HT-29 (cell line): ENCODE data around the gene GRAMD4. TPM values are rescaled to one million over a fixed set of nuclear protein-coding genes. Genes with fewer than 3 reads are reported as not detected.

Experiments used
- DNase-seq: peaks from one replicate; pipeline ENCODE4 v3.0.0-alpha.2; 2015; ENCODE audit warnings: low spot score
- total RNA-seq: library from RNA; depleted of rRNA; stranded (reverse); fragments of >200 nt; shearing (Covaris generic); gene quantifications from 2 replicates; pipeline ENCODE4 v1.2.3, GENCODE V29; 2014

GRAMD4 gene
- total RNA-seq, 1 experiment from 2014 or later: 22.5 TPM

DNA sequence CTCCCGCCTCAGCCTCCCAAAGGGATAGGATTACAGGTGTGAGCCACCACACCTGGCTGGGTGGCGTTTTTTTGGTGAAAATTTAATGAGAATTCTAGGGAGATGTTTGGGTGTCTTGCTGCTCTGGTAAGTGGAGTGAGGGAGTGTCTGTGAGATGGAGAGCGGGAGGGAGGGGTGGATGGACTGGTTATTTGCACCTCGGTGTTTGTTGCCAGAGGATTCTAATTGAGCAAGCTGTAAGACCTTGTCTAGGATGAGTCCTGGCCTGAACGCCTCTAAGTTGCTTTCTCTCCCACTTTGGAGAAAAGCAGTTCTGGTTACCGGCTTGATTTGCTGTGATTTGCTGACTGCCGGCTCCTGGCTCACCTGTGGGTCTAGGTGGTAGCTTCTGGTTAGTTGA, 22.0 kb upstream of the GRAMD4 start:
- DNase-seq: no peak

DNA sequence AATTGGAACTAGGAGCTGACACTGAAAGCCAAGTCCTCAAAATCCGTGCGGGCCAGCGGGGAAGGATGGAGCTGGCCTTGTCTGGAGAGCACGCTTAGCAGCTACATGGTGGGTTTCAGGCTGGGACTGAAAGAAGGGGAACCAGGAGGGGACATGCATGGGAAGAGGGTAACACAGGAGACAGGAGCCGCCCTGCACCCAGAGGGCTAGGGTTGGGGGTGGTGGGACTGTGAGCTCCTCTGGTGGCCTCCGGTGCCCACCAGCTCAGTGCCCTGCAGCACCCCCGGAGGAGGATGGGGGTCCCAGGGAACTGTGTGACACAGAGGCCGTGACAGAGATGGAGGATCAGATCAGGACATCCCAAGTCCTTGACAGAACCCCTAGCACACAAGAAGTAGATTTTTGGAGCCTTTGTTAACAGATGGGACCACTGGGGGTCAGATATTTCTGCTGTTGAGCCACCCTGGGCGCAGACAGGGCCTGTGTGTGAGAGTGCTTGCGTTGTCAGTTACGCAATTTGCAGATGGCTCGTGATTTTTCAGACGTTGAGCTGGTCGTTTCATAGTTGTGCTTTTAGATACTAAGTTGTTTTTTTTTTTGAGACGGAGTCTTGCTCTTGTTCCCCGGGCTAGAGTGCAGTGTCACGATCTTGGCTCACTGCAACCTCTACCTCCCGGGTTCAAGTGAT, 21.3 kb upstream of the GRAMD4 start:
- no peak for DNase-seq

DNA sequence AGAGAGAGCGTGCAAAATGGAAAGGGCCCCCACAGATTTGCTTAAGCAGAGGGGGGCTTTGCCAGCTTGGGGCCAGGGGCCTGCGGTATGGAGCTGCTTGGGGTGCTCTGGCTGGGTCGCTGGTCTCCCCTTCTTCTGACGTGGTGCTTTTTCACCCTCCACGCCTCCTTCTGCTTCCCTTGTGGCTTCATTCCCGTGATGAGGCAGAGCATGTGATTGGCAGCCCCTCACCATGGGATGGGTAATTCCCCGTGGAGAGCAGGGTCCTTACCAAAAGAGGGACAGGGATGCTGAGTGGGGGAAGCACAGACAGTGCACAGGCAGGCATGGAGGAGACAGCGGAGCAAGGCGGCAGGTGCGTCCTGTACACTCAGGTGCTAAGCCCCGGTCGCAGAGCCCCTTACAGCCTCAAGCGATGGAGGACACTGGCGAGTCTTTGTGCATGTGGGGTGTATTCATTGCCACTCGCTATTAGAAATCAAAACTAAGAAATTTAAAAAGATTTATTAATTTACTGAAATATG, 19.9 kb upstream of the GRAMD4 start:
- DNase-seq: no peak

GRCh38 chr22:46602025-46602424, 18.2 kb upstream of the GRAMD4 start:
- DNase-seq: no peak

- DNase-seq: no peak
These were observed 15.9 kb upstream of the GRAMD4 start for GRCh38 chr22:46604306-46604690.

GRCh38 chr22:46605117-46605516, 15.1 kb upstream of the GRAMD4 start:
- no peak for DNase-seq

GRCh38 chr22:46606886-46607285, 13.3 kb upstream of the GRAMD4 start:
- DNase-seq: no peak

DNA sequence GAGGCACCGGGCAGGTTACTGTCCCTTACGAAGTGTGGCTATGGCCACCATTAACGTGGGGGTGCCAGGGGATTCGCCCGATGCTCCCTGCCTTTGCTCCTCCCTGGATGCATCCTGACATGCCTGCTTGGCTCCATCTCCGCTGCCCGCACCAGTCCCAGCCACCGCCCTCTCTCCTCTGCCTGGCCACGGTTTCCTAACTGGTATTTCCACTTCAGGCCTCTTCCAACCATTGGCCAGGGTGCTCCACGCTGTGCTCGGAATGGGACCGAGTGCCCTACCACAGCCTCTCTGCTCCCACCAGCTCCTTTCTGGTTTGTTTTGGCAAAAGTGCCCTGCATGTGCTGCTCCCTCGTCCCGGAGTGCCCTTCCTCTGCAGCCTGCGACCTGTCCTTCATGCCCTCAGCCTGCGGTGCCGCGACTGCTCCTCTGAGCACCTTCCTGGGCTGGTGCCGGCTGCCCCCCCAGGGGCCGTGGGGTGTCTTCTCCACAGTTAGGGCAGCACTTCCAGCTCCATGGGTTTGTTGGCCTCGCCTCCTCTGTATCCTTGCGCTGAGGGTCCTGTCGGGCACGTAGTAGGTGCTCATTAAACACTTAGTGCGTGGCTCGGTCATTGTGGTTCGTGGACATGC, 12.6 kb upstream of the GRAMD4 start:
- no peak for DNase-seq

GRCh38 chr22:46609175-46609690, 11.0 kb upstream of the GRAMD4 start:
- peak; percentile 52 for DNase-seq

DNA sequence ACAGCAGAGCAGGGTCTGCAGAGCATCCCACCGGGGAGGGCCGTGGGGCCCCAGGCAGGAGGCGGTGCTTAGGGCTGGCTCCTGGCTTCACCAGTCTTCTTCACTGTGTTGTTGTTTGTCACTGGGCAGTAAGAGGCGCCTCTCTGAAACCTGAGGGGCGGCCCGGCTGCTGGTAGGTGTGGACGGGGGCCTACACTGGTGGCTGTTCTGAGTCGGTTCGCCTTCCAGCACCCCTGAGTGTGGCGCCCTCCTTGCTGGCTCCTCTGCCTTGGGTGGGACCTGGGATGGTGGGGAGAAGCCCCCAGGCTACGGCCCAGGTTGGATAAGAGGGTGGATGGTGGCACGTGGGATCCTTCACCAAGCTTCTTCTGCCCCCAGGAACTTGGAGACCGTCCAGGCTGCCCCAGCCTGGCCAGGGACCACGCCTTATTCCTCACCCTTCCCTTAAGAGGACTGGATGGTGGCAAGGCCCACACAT, 10.4 kb upstream of the GRAMD4 start:
- DNase-seq: no peak

- no peak for DNase-seq
These were observed 9.8 kb upstream of the GRAMD4 start for GRCh38 chr22:46610356-46610755.

DNA sequence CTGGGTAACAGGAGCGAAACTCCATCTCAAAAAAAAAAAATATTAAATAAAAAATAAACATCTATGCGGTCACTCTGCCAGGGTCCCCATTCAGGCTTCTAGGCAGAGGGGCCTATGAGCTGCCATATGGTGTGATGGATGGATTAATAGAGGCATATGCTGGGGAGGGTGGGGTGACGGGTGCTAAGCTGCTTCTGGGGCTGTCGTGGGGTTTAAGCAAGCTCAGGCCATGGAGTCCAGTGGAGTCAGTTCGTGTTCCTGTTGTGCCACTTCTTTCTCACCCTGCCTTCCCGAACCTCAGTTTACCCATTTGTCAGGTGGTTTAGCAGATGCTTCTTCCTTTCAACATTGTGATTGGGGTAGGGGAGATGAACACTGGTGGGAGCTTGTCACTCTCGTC, 9.0 kb upstream of the GRAMD4 start:
- no peak for DNase-seq

- no peak for DNase-seq
These were observed 7.8 kb upstream of the GRAMD4 start for GRCh38 chr22:46612341-46612903.

GRCh38 chr22:46612904-46613605, 7.1 kb upstream of the GRAMD4 start:
- no peak for DNase-seq

GRCh38 chr22:46613606-46614021, 6.6 kb upstream of the GRAMD4 start:
- DNase-seq: no peak

DNA sequence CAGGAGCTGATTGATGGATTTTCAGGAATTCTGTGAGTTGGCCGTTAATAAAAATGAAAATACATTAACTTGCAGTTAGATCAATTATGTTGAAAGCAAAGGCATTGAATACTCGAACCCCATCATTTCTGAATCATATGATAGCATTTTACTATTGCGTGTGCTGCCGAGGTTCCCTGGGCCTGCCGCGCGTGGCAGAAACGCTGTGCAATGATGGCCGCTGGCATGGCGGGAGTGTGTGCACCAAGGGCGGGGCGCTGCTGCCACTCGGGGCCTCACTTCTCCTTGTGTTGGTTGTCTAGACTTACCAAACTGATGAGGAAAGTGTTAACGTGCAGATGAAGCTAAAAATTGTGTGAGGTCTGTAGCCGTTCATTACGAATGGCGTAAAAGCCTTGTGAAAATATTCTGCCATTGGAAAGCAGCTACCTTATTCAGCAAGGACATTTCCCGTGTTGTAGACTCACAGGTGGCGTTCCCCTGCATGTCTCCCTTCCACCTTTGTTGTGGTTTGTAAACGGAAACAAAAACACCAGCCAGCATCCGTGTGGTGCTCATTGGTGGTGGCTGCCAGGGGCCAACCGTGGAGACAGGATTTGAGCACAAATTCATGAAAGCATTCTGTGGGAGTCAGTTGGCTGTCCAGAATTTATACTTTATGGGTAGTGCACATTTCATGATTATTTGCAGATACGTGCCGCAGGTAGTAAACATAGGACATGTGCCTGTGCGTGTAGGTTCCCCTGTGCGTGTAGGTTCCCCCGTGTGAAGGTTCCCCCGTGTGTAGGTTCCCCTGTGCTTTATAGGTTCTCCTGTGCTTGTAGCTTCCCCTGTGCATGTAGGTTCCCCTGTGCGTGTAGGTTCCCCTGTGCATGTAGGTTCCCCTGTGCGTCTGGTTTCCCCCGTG, 5.9 kb upstream of the GRAMD4 start:
- no peak for DNase-seq

GRCh38 chr22:46617207-46617985, 2.8 kb upstream of the GRAMD4 start:
- no peak for DNase-seq

DNA sequence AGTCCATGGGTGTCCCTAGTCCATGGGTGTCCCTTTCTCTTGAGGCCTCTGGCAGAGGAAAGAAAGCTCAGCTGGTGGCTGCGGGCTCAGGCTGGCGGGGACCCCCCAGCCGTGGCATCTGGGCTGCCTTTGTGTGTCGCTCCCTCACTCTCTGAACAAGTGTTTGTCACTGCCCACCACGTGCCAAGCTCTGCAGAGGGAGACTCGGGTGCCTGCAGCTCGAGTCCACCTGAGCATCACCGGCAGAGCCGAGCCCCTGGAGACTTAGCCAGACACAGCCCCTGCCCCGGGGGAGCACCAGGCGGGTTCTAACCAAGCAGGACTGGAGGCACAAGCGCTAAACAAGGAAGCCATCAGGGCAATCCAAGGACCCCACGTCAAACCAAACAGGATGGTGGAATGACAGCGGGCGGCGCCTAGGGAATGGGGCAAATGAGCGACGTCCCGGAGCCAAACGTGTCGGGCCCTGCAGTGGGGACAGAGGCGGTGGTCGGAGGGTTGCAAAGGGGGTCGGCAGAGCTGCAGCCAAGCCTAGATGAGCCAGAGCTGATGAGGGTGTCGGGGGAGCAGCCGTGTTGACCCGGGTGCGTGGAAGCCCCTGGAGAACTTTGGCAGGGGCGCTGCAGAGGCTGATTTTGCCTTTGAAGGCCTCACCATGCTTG, 2.1 kb upstream of the GRAMD4 start:
- no peak for DNase-seq

DNA sequence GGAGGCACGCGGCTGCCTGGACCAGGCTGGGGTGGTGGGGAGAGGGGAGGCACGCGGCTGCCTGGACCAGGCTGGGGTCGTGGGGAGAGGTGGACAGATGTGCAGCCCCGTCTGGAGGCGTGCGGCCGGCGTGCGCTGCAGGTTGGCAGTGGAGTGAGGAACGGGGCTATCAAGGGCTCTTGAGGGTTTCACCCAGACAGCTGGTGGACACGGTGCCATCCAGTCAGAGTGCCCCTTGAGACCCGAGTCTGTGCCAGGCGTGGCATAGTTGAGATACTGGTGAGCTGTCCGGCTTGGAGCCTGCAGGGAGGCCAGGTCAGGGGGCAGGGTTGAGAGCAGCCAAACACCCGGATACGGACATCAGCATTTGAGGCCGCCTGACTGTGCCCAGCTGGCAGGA, 1.5 kb upstream of the GRAMD4 start:
- DNase-seq: no peak
